HG03575 (cell line): ENCODE results near the gene PCDHB7.
"Not testable (repeated sequence)": the region's sequence is repeated elsewhere in the genome, so short reads cannot be mapped to it uniquely, and the experiment has no call there.

ENCODE experiments used
- ATAC-seq: cut with Tn5 transposase; IDR thresholded peaks from one replicate; pipeline ENCODE4 v1.9.1; 2021; ENCODE audit not compliant: unreplicated experiment, insufficient number of reproducible peaks, low FRiP score; ENCODE audit errors: extremely low read depth

The PCDHB7 gene

DNA sequence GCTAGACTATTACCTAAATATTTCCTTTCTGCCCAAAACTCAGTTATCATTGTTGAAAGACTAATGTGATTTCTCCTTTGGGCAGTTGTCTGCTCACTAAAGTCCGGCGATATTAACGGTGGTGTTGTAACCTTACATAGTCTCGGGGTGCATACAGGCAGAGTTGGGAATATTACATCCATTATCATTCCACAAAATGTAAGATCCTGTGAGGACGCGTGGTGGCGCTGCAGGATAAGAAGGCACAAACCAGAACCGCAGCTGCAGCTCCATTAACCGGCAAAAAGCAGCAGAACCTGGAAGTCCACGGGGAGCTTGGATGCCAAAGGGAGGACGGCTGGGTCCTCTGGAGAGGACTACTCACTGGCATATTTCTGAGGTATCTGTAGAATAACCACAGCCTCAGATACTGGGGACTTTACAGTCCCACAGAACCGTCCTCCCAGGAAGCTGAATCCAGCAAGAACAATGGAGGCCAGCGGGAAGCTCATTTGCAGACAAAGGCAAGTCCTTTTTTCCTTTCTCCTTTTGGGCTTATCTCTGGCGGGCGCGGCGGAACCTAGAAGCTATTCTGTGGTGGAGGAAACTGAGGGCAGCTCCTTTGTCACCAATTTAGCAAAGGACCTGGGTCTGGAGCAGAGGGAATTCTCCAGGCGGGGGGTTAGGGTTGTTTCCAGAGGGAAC is 41.4 kb downstream of the PCDHB7 start, which contains the start of gene PCDHB13:
TSS of gene PCDHB13 (plus strand) at position 264 of the 684 bp plus-strand sequence. CDS start at position 469, 205 bp downstream.
- ATAC-seq, result not testable (repeated sequence)

- ATAC-seq, result not testable (repeated sequence)
These were observed 42.1 kb downstream of the PCDHB7 start for GRCh38 chr5:141214583-141214982.

GRCh38 chr5:141215504-141215903 is 43.1 kb downstream of the PCDHB7 start:
- not testable (repeated sequence) for ATAC-seq

DNA sequence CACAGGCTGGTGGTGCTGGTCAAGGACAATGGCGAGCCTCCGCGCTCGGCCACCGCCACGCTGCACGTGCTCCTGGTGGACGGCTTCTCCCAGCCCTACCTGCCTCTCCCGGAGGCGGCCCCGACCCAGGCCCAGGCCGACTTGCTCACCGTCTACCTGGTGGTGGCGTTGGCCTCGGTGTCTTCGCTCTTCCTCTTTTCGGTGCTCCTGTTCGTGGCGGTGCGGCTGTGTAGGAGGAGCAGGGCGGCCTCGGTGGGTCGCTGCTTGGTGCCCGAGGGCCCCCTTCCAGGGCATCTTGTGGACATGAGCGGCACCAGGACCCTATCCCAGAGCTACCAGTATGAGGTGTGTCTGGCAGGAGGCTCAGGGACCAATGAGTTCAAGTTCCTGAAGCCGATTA is 43.6 kb downstream of the PCDHB7 start:
- not testable (repeated sequence) for ATAC-seq

GRCh38 chr5:141223112-141223783 is 50.8 kb downstream of the PCDHB7 start, which contains the start of gene PCDHB14:
PCDHB14 (plus strand) TSS chr5:141223343; CDS start chr5:141223506, 163 bp downstream.
- ATAC-seq, result no peak

- not testable (repeated sequence) for ATAC-seq
These were observed 52.4 kb downstream of the PCDHB7 start for GRCh38 chr5:141224844-141225243.

GRCh38 chr5:141225421-141225820 is 53.0 kb downstream of the PCDHB7 start:
- not testable (repeated sequence) for ATAC-seq
